Suprapubic skin (tissue), 4 donors: ENCODE data around the gene POU2AF1. TPM values are rescaled to one million over a fixed set of nuclear protein-coding genes. Genes with fewer than 3 reads are reported as not detected.

Experiments used
- DNase-seq, 2 donors: peaks; one replicate each; pipeline ENCODE4 v3.0.0-alpha.2; 2019; ENCODE audit warnings: low spot score in 2 of 2
- H3K27ac ChIP-seq: fragments of 200-600 bp; sonication (generic); one replicate; pipeline ENCODE4 v1.5.1; 2019
- H3K27me3 ChIP-seq: fragments of 200-600 bp; sonication (generic); one replicate; pipeline ENCODE4 v1.5.1; 2019
- H3K36me3 ChIP-seq: fragments of 200-600 bp; sonication (generic); one replicate; pipeline ENCODE4 v1.5.1; 2019
- H3K4me1 ChIP-seq: fragments of 200-600 bp; sonication (generic); one replicate; pipeline ENCODE4 v1.5.1; 2019
- H3K4me3 ChIP-seq: fragments of 200-600 bp; sonication (generic); one replicate; pipeline ENCODE4 v1.5.1; 2019; ENCODE audit warnings: mild to moderate bottlenecking
- H3K9me3 ChIP-seq: fragments of 200-600 bp; sonication (generic); one replicate; pipeline ENCODE4 v1.5.1; 2019
- EP300 ChIP-seq: sonication (generic); formaldehyde crosslinking; IDR thresholded peaks from one replicate; pipeline ENCODE4 v1.6.1; 2017; ENCODE audit warnings: antibody characterized with exemption
- POLR2A ChIP-seq, 2 donors: fragments of 450-650 bp; IDR thresholded peaks; one replicate each; pipeline ENCODE4 v1.6.1; 2017; ENCODE audit warnings: antibody characterized with exemption in 2 of 2, mild to moderate bottlenecking in 2 of 2, moderate library complexity in 2 of 2
- POLR2AphosphoS5 ChIP-seq, 3 donors: sonication (generic); formaldehyde crosslinking; IDR thresholded peaks; one replicate each; pipeline ENCODE4 v1.6.1; 2017; ENCODE audit warnings: antibody characterized with exemption in 3 of 3
- WGBS: methylation state at CpG from one replicate; pipeline ENCODE4 v1.1.5; 2018; 5-methylcytosine and 5-hydroxymethylcytosine counted together
- total RNA-seq, 4 donors: library from RNA; depleted of rRNA; stranded (reverse); fragments of >200 nt; gene quantifications; one replicate each; pipeline ENCODE4 v1.1.0, GENCODE V29; 2016
- TF ChIP-seq, protein P1 (sequence below), 2 donors: fragments of 200-600 bp in 1 of 2; fragments of 450-650 bp in 1 of 2; sonication (generic) in 1 of 2; IDR thresholded peaks; one replicate each; pipeline ENCODE4 v1.5.1; 2016 to 2019; ENCODE audit warnings: antibody characterized with exemption in 2 of 2, mild to moderate bottlenecking in 1 of 2, moderate library complexity in 1 of 2

Gene POU2AF1
- total RNA-seq, 4 donors from 2014 or later, result not detected

DNA sequence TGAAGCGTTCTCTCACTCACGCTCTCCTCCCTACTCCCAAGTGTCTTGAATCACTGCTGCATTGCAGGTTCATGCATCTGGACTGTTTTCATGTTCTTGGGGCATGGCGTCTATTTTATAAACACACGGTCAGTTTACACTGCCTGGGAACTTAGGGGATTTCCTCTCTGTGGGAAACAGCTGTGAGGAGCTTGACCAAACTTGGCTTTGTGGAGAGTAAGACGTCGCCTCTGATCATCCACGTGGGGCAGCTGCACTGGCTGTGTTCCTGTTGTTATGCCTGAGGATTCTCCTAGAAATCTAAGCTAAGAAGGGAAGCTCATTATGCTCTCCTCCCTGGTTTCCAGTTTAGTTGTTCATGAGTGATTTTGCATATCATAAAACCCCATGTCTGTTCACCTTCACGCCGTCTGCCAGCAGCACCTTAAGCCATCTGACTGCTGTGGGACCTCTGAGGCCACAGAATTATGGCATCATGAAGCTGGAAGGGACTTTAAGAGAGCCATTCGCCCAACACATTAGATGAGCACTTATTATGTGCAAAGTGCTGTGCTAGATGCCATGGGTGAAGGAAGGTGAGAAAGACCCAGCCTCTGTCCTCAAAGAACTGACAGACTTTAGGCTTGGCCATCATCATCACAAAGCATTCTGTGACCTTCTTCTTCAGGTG lies 38.8 kb upstream of the POU2AF1 start:
- DNase-seq, result no peak
- Histone ChIP-seq H3K36me3 (no peaks in the 10 kb centered on the region), H3K27ac (no peak overlapping the region), H3K4me1 (peaks cover 33% of the 10 kb centered on the region), H3K9me3 (no peaks in the 10 kb centered on the region), H3K27me3 (no peaks in the 10 kb centered on the region), H3K4me3 (no peak overlapping the region)
- no peak for TF ChIP-seq EP300
- TF ChIP-seq POLR2AphosphoS5 (IDR thresholded peaks at IDR 0.05), result no peak
- TF ChIP-seq, protein P1, sequence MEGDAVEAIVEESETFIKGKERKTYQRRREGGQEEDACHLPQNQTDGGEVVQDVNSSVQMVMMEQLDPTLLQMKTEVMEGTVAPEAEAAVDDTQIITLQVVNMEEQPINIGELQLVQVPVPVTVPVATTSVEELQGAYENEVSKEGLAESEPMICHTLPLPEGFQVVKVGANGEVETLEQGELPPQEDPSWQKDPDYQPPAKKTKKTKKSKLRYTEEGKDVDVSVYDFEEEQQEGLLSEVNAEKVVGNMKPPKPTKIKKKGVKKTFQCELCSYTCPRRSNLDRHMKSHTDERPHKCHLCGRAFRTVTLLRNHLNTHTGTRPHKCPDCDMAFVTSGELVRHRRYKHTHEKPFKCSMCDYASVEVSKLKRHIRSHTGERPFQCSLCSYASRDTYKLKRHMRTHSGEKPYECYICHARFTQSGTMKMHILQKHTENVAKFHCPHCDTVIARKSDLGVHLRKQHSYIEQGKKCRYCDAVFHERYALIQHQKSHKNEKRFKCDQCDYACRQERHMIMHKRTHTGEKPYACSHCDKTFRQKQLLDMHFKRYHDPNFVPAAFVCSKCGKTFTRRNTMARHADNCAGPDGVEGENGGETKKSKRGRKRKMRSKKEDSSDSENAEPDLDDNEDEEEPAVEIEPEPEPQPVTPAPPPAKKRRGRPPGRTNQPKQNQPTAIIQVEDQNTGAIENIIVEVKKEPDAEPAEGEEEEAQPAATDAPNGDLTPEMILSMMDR (IDR thresholded peaks at IDR 0.05), result no peak
- no peak for TF ChIP-seq POLR2A (IDR thresholded peaks at IDR 0.05)
- 29% methylated on average over 10 of the region's 10 CpGs for WGBS

DNA sequence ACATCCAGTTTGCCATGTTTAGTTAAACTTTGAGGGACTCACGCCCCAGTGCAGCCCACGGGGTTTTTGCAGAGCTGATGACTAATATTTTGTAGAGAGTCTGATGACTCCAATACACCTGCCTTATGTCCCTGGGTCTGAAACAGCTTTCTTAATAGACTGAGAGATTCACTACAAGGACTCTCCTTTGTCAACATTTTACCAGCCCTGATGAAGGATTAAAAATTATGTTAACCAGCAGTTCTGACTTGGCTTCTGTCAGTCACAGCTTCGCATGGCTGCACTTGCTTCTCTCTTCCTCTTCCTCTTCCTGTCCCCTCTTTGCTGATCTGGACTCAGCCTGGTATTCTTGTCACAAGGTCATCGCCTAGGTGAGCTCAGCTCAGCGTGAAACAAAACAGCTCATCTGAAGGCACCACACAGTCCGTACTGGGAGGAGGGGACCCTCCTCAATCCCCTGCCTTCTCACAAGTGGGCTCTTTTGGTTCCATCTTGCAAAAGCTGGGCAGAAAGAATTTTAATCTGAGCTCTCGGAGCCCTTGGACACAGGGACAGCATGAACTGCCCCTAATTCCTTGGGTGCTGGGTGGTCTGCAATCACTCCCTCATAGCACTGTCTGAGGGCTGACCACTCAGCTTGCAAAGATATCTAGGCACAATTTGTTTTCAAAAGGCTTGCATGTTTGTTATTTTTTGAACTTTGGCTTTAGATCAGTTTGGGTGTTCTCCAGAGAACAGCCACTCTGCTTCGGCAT lies 38.1 kb upstream of the POU2AF1 start:
- Histone ChIP-seq H3K4me3 (no peak overlapping the region), H3K27me3 (no peaks in the 10 kb centered on the region), H3K27ac (no peak overlapping the region), H3K9me3 (no peaks in the 10 kb centered on the region), H3K36me3 (no peaks in the 10 kb centered on the region), H3K4me1 (peaks cover 33% of the 10 kb centered on the region)
- 65% methylated on average over 8 of the region's 8 CpGs for WGBS
- DNase-seq, result no peak
- no peak for TF ChIP-seq EP300
- TF ChIP-seq, protein P1 (IDR thresholded peaks at IDR 0.05), result no peak
- TF ChIP-seq POLR2A (IDR thresholded peaks at IDR 0.05), result no peak
- TF ChIP-seq POLR2AphosphoS5 (IDR thresholded peaks at IDR 0.05), result no peak

DNA sequence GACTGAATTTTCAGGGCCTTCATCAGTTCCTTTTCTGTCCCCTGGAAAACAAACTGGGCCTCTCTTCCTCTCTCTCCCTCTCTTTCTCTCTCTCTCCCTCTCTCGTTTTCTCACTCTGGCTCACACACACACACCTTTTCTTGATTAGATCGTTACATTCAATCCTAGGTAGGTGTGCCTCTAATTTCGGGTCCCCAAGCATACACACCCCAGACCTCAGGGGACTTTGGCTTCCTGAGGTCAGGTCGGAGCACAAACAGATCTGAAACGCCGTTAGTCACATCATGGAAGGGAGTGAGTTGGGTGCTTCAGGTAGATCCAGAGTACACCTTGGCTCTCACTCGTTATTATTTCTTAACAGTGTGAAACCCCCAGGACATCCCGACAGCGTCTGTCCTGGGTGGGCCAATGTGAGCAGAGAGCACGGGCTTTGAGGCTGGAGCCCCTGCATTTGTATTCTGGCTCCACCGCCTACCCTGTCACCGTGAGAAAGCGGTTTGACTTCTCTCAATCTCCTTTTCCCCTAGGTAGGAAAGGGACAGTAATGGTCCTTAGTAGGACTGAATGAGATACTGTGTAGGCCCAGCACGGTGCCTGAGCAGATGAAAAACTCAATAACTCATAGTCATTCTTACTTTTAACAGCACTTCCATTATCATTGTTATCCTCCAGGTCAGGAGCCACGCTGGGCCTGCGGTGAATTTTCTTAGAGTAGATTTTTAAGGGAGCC lies 37.3 kb upstream of the POU2AF1 start:
- Histone ChIP-seq H3K27ac (no peak overlapping the region), H3K36me3 (no peaks in the 10 kb centered on the region), H3K4me1 (peaks cover 33% of the 10 kb centered on the region), H3K4me3 (no peak overlapping the region), H3K9me3 (no peaks in the 10 kb centered on the region), H3K27me3 (no peaks in the 10 kb centered on the region)
- TF ChIP-seq EP300 (no peak), POLR2A (IDR thresholded peaks at IDR 0.05) (no peak), POLR2AphosphoS5 (IDR thresholded peaks at IDR 0.05) (no peak)
- TF ChIP-seq, protein P1 (IDR thresholded peaks at IDR 0.05), result no peak
- WGBS, result 93% methylated on average over 16 of the region's 16 CpGs
- no peak for DNase-seq

DNA sequence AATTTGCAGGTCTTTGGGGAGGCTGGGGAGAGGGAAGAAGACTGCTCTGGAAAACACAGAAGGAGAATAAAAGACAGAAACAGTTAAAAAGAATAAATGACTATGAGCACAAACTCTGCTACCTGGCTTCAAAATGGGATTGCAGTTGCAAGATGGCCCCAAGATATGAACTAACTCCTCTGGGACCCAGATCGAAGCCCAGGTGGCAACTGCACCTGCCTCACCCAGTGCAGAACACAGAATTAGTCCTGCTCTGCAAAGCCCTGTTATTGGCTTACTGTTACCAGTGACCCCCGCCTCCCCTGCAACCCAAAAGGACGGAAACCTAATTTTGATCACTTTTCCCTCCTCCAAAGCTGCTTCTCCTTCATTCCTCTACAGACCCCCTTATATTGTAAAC lies 35.9 kb upstream of the POU2AF1 start:
- Histone ChIP-seq H3K27me3 (no peaks in the 10 kb centered on the region), H3K4me3 (no peak overlapping the region), H3K4me1 (peaks cover 32% of the 10 kb centered on the region), H3K36me3 (no peaks in the 10 kb centered on the region), H3K9me3 (no peaks in the 10 kb centered on the region), H3K27ac (no peak overlapping the region)
- TF ChIP-seq EP300, result no peak
- TF ChIP-seq POLR2A (IDR thresholded peaks at IDR 0.05), result no peak
- TF ChIP-seq, protein P1 (IDR thresholded peaks at IDR 0.05), result no peak
- no peak for TF ChIP-seq POLR2AphosphoS5 (IDR thresholded peaks at IDR 0.05)
- no peak for DNase-seq
- WGBS, result 90% methylated on average over 3 of the region's 3 CpGs
